Heart left ventricle (tissue), 16 donors: ENCODE data around the gene NT5C2. TPM values are rescaled to one million over a fixed set of nuclear protein-coding genes. Genes with fewer than 3 reads are reported as not detected.

Experiments
- ATAC-seq, 4 donors: fragments of 200-7000 bp; cut with Tn5 transposase; one replicate each; pipeline ENCODE4 v1.9.1; 2020 to 2022; ENCODE audit warnings: moderate library complexity in 4 of 4, mild to moderate bottlenecking in 3 of 4, moderate number of reproducible peaks in 1 of 4
- DNase-seq, 5 donors: peaks; one replicate each; pipeline ENCODE4 v3.0.0-alpha.2; 2020
- H3K27ac ChIP-seq, 12 donors: fragments of 200-600 bp; sonication (generic) in 4 of 12; one replicate each; pipeline versions ENCODE4 v1.5.0 to v1.8.0; 2016 to 2022; ENCODE audit warnings: mild to moderate bottlenecking in 2 of 12
- H3K27me3 ChIP-seq, 9 donors: fragments of 200-600 bp; sonication (generic) in 2 of 9; one replicate each; pipeline versions ENCODE4 v1.5.1 to v1.8.0; 2016 to 2022; ENCODE audit warnings: mild to moderate bottlenecking in 3 of 9
- H3K36me3 ChIP-seq, 9 donors: fragments of 200-600 bp; sonication (generic) in 2 of 9; one replicate each; pipeline versions ENCODE4 v1.5.0 to v1.8.0; 2018 to 2022; ENCODE audit warnings: mild to moderate bottlenecking in 2 of 9
- H3K4me1 ChIP-seq, 12 donors: fragments of 200-600 bp; sonication (generic) in 4 of 12; one replicate each; pipeline versions ENCODE4 v1.5.0 to v1.8.0; 2016 to 2022; ENCODE audit warnings: mild to moderate bottlenecking in 3 of 12
- H3K4me3 ChIP-seq, 12 donors: fragments of 200-600 bp; sonication (generic) in 4 of 12; one replicate each; pipeline versions ENCODE4 v1.5.0 to v1.8.0; 2017 to 2022; ENCODE audit warnings: mild to moderate bottlenecking in 9 of 12, moderate library complexity in 4 of 12
- H3K9me3 ChIP-seq, 12 donors: fragments of 200-600 bp; sonication (generic) in 4 of 12; one replicate each; pipeline versions ENCODE4 v1.5.0 to v1.8.0; 2016 to 2022; ENCODE audit warnings: mild to moderate bottlenecking in 1 of 12
- CTCF ChIP-seq, 12 donors: fragments of 200-600 bp; sonication (generic) in 4 of 12; IDR thresholded peaks; one replicate each; pipeline versions ENCODE4 v1.5.0 to v1.8.0; 2018 to 2022; ENCODE audit warnings: antibody characterized with exemption in 12 of 12, mild to moderate bottlenecking in 5 of 12
- POLR2A ChIP-seq, 2 donors: fragments of 450-650 bp; IDR thresholded peaks; one replicate each; pipeline ENCODE4 v1.6.1; 2017; ENCODE audit warnings: antibody characterized with exemption in 2 of 2, mild to moderate bottlenecking in 2 of 2, moderate library complexity in 2 of 2
- WGBS, 4 donors: extraction: QIAGEN DNeasy Blood & Tissue Kit in 2 of 4; methylation state at CpG; one replicate each; pipeline versions ENCODE4 v1.1.5 to v1.1.7; 2013 to 2018; 5-methylcytosine and 5-hydroxymethylcytosine counted together
- intact Hi-C, 10 donors: fragments of 100-400 bp; cut with DNase I; formaldehyde crosslinking; loops; one replicate each; pipeline versions ENCODE4 v1.11.1 to v1.14.2; 2022
- long read RNA-seq, 3 donors: library from polyadenylated mRNA; unstranded; transcript quantifications; one replicate each; pipeline ENCODE4 v2.0.0, GENCODE V29; 2020 to 2021
- polyA plus RNA-seq, 2 donors: library from polyadenylated mRNA; stranded (reverse); fragments of 200-250 nt; gene quantifications; one replicate each; pipeline ENCODE4 v1.2.3, GENCODE V29; 2013
- total RNA-seq, 9 donors: library from RNA; depleted of rRNA in 2 of 9; stranded (reverse); fragments of >200 nt in 2 of 9; fragmentation: NEBNext Ultra II Directional in 3 of 9; extraction: Animal tissue kit (Norgen Biotek cat#: 25700) in 3 of 9; gene quantifications; one replicate each; pipeline versions ENCODE4 v1.1.0 to v1.2.4, GENCODE V29; 2016 to 2023
- donor health status: ischemic (EF 13 %, LVEDD 7.1; RV severe dilation, severe dysfunction).
- donor health status: healthy with polysubstance abuse.
- donor health status: DM: no; HTN: yes; CAD: no.
- donor health status: DM: no; HTN: no; CAD: no.
- donor health status: ischemic (EF 25% LVEDD 6.9; RV normal size, moderate dysfunction).
- donor health status: ischemic (EF 25% LVEDD 5.7; RV mildly dilated, moderate dysfunction).
- donor health status: healthy.
- donor health status: DM: yes; HTN: yes; CAD: no.
- donor health status: ischemic (EF 35%, LVEDD 5.7; RV mildly dilated, moderate dysfunction).
- donor health status: nonischemic (EF 11% LVEDD 7.7; RV severe dilation, severe dysfunction).
- donor health status: DM: yes; HTN: yes; CAD: no.
- donor health status: PGD.
- donor health status: ischemic (EF 29% LVEDD 5.4; RV normal size, mild dysfunction).
- donor health status: nonischemic (EF 23%, LVEDD 6.1; RV moderate dilation, normal function).

The NT5C2 gene
- total RNA-seq: 10 to 100 TPM; 32.0 to 70.6 (median 49.1) TPM
- 10 to 100 TPM; 26.2 to 38.9 TPM for polyA plus RNA-seq
- long read RNA-seq, donor 1, partial matches to known transcripts: 5 of 30 reads
- long read RNA-seq, donor 1, other reads (novel, unspliced or antisense): 22 of 30 reads
- long read RNA-seq, donor 2, transcript NT5C2-201 (18 exons, 3,435 nt): major isoform, 7 of 67 reads
- long read RNA-seq, donor 2, partial matches to known transcripts: 10 of 67 reads
- long read RNA-seq, donor 2, other reads (novel, unspliced or antisense): 47 of 67 reads
- long read RNA-seq, donor 3, transcript NT5C2-201 (18 exons, 3,435 nt): major isoform, 5 of 37 reads
- long read RNA-seq, donor 3, partial matches to known transcripts: 4 of 37 reads
- long read RNA-seq, donor 3, other reads (novel, unspliced or antisense): 25 of 37 reads

- 5 to 10% (median 6%) methylated on average over 19 to 62 of the region's 62 CpGs for WGBS, 4 donors
- DNase-seq (peak; percentile 85 to 92 (median 86)), ATAC-seq (peak; percentile 72 to 96 (median 88))
- Histone ChIP-seq H3K27me3 (no peaks in the 10 kb centered on the region), H3K27ac (peak within 1 kb of the TSS; percentile 92 to 100 (median 98)), H3K36me3 (peaks cover 0 to 2% (median 0%) of the 10 kb centered on the region in 9 donors), H3K4me3 (peak within 1 kb of the TSS; percentile 65 to 94 (median 86)), H3K9me3 (no peaks in the 10 kb centered on the region), H3K4me1 (peaks cover 4 to 78% (median 51%) of the 10 kb centered on the region in 12 donors)
- TF ChIP-seq CTCF (IDR thresholded peaks at IDR 0.05) (no peak), POLR2A (IDR thresholded peaks at IDR 0.05) (peak in 1 of 2 donors; percentile 61)
- intact Hi-C loops: loop anchor here in 9 of 10 donors (2.0 to 10.0 kb wide), 12 partner anchors 34 to 274 kb away; partner anchors contain the start of gene CNNM2 (in 1 of the 9)
Measured at GRCh38 chr10:103193107-103193819, at the start of gene NT5C2. TSS of gene NT5C2 (minus strand) at chr10:103193272. CDS start at chr10:103174958, 18,314 bp downstream.

GRCh38 chr10:103241262-103242011 is 48.4 kb upstream of the NT5C2 start:
- ATAC-seq (peak in 2 of 4 donors; percentile 55 to 62), DNase-seq (peak in 1 of 5 donors; percentile 43)
- no peaks in the 10 kb centered on the region for H3K27me3 ChIP-seq
- H3K4me3 ChIP-seq: no peak overlapping the region
- intact Hi-C loops: loop anchor here (5.0 to 10.0 kb wide), 14 partner anchors 44 to 517 kb away; partner anchors contain the start of genes CYP17A1 (in 6 of the 10), CNNM2 (in 1 of the 10) and NT5C2 (in 1 of the 10)
- H3K27ac ChIP-seq: peak overlapping the region in 7 of 12 donors; percentile 11 to 87 (median 18)
- no peak for TF ChIP-seq POLR2A (IDR thresholded peaks at IDR 0.05)
- TF ChIP-seq CTCF (IDR thresholded peaks at IDR 0.05): no peak
- peaks cover 0 to 36% (median 8%) of the 10 kb centered on the region in 12 donors for H3K4me1 ChIP-seq
- 58 to 65% (median 62%) methylated on average over 7 of the region's 7 CpGs for WGBS, 4 donors
- no peaks in the 10 kb centered on the region for H3K36me3 ChIP-seq
- no peaks in the 10 kb centered on the region for H3K9me3 ChIP-seq

GRCh38 chr10:103238506-103239252 is 45.6 kb upstream of the NT5C2 start:
- H3K36me3 ChIP-seq: no peaks in the 10 kb centered on the region
- H3K9me3 ChIP-seq: no peaks in the 10 kb centered on the region
- DNase-seq (peak in 3 of 5 donors; percentile 35), ATAC-seq (peak; percentile 55 to 90 (median 80))
- WGBS, 4 donors: 60 to 70% (median 63%) methylated on average over 11 of the region's 11 CpGs
- TF ChIP-seq CTCF (IDR thresholded peaks at IDR 0.05): peak in 10 of 12 donors; percentile 9 to 60 (median 34)
- no peak for TF ChIP-seq POLR2A (IDR thresholded peaks at IDR 0.05)
- H3K27ac ChIP-seq: no peak overlapping the region
- intact Hi-C loops: loop anchor here in 5 of 10 donors (5.0 to 10.0 kb wide), 3 partner anchors 46 to 131 kb away; partner anchors contain the start of gene NT5C2 (in 3 of the 5)
- peaks cover 0 to 31% (median 7%) of the 10 kb centered on the region in 12 donors for H3K4me1 ChIP-seq
- H3K4me3 ChIP-seq: no peak overlapping the region
- H3K27me3 ChIP-seq: no peaks in the 10 kb centered on the region
